OCI-LY7 (cell line): ENCODE results near the gene PIMREG. TPM values are rescaled to one million over a fixed set of nuclear protein-coding genes. Genes with fewer than 3 reads are reported as not detected.

ENCODE experiments used
- BruUV-seq: library from RNA; stranded (reverse); fragments of 400-500 nt; replicated peaks from 2 replicates; lab custom pipeline; 2021; lab: Mats Ljungman, UMichigan
- CTCF ChIA-PET: fragments of 300-600 bp; sonication (Branson Sonifier 250); formaldehyde crosslinking; loops from one replicate; lab custom pipeline; 2022; ENCODE audit warnings: antibody characterized with exemption; ENCODE audit not compliant: unreplicated experiment; lab: Charles Lee
- POLR2A ChIA-PET: fragments of 300-600 bp; sonication (Branson Sonifier 250); formaldehyde crosslinking; loops from one replicate; lab custom pipeline; 2022; ENCODE audit warnings: antibody characterized with exemption; lab: Charles Lee
- DNase-seq: peaks from one replicate; pipeline ENCODE4 v3.0.0-alpha.2; 2015; ENCODE audit warnings: low spot score
- H2AFZ ChIP-seq: fragments of 200-600 bp; sonication (generic), shearing (Covaris generic); 2 replicates; pipeline ENCODE4 v1.6.1; 2014; ENCODE audit warnings: mild to moderate bottlenecking, antibody characterized with exemption, low read length, moderate library complexity
- H3K27ac ChIP-seq: fragments of 200-600 bp; sonication (generic); 2 replicates; pipeline ENCODE4 v1.5.1; 2014; ENCODE audit warnings: mixed run types, low read depth, mild to moderate bottlenecking, moderate library complexity, low read length, inconsistent platforms; ENCODE audit not compliant: poor library complexity, severe bottlenecking
- H3K36me3 ChIP-seq: fragments of 200-600 bp; sonication (generic); 2 replicates; pipeline ENCODE4 v1.6.1; 2014; ENCODE audit warnings: mild to moderate bottlenecking, antibody characterized with exemption, low read length, moderate library complexity, mixed read lengths; ENCODE audit not compliant: insufficient read depth
- H3K4me1 ChIP-seq: fragments of 200-600 bp; sonication (generic); 2 replicates; pipeline ENCODE4 v1.5.1; 2014; ENCODE audit warnings: mild to moderate bottlenecking, low read length; ENCODE audit not compliant: insufficient read depth, poor library complexity, severe bottlenecking
- H3K4me2 ChIP-seq: fragments of 200-600 bp; sonication (generic); 2 replicates; pipeline ENCODE4 v1.6.1; 2014; ENCODE audit warnings: mild to moderate bottlenecking, low read length
- H3K4me3 ChIP-seq: fragments of 200-600 bp; sonication (generic); 2 replicates; pipeline ENCODE4 v1.5.1; 2014; ENCODE audit warnings: mild to moderate bottlenecking, low read depth, low read length; ENCODE audit not compliant: poor library complexity, severe bottlenecking
- H3K79me2 ChIP-seq: fragments of 200-600 bp; sonication (generic); 2 replicates; pipeline ENCODE4 v1.6.1; 2016; ENCODE audit warnings: low read depth, mild to moderate bottlenecking, low read length, moderate library complexity, mixed read lengths; ENCODE audit not compliant: insufficient read depth
- H3K9me2 ChIP-seq: fragments of 200-600 bp; sonication (generic); 2 replicates; pipeline ENCODE4 v1.6.1; 2016; ENCODE audit warnings: mild to moderate bottlenecking, low read length, mixed read lengths; ENCODE audit not compliant: insufficient read depth
- H3K9me3 ChIP-seq: fragments of 200-600 bp; sonication (generic); 2 replicates; pipeline ENCODE4 v1.6.1; 2014; ENCODE audit warnings: mild to moderate bottlenecking, mixed run types, low read length, mixed read lengths
- H4K20me1 ChIP-seq: fragments of 200-600 bp; sonication (generic); 2 replicates; pipeline ENCODE4 v1.6.1; 2014; ENCODE audit warnings: mild to moderate bottlenecking, antibody characterized with exemption, low read length, moderate library complexity, mixed read lengths; ENCODE audit not compliant: insufficient read depth
- CTCF ChIP-seq: fragments of 200-600 bp; sonication (generic); conservative IDR thresholded peaks from 2 replicates; pipeline ENCODE4 v1.5.1; 2014; ENCODE audit warnings: mild to moderate bottlenecking, antibody characterized with exemption, low read length, moderate library complexity, mixed read lengths
- EZH2phosphoT487 ChIP-seq: fragments of 200-600 bp; sonication (generic); IDR thresholded peaks from 2 replicates; pipeline ENCODE4 v1.6.1; 2018; ENCODE audit warnings: low read depth, borderline replicate concordance, mild to moderate bottlenecking, mixed run types, antibody characterized with exemption, low read length, moderate library complexity, mixed read lengths
- intact Hi-C: fragments of 100-400 bp; cut with micrococcal nuclease; formaldehyde crosslinking; loops from one replicate; pipeline ENCODE4 v1.10.0; 2022; ENCODE audit not compliant: unreplicated experiment
- total RNA-seq, 2 experiments: library from RNA; depleted of rRNA in 1 of 2; stranded (reverse); fragments of >200 nt in 1 of 2; shearing (Covaris generic) in 1 of 2; gene quantifications; 2 replicates each; pipeline ENCODE4 v1.2.3, GENCODE V29; 2014 to 2022

The PIMREG gene
- total RNA-seq, 2 experiments from 2014 or later: 22.7 to 39.4 TPM

- TF ChIP-seq CTCF (no peak), EZH2phosphoT487 (no peak)
- H4K20me1 ChIP-seq: no peaks in the 10 kb centered on the region
- H3K27ac ChIP-seq: no peak overlapping the region
- H3K4me1 ChIP-seq: peaks cover 15% of the 10 kb centered on the region
- no TSS peak for BruUV-seq
- ChIA-PET CTCF (no interaction called here), POLR2A (no interaction called here)
- H3K4me2 ChIP-seq: no peak overlapping the region
- no peaks in the 10 kb centered on the region for H3K9me2 ChIP-seq
- intact Hi-C loops: no loop called here
- H3K36me3 ChIP-seq: no peaks in the 10 kb centered on the region
- H3K4me3 ChIP-seq: no peak overlapping the region
- no peaks in the 10 kb centered on the region for H3K79me2 ChIP-seq
- DNase-seq: no peak
- no peak overlapping the region for H2AFZ ChIP-seq
- no peaks in the 10 kb centered on the region for H3K9me3 ChIP-seq
Measured at GRCh38 chr17:6456914-6457687, 12.8 kb downstream of the PIMREG start.

- no peak overlapping the region for H3K4me2 ChIP-seq
- no peaks in the 10 kb centered on the region for H3K9me3 ChIP-seq
- CTCF ChIA-PET: no interaction called here
- H3K9me2 ChIP-seq: no peaks in the 10 kb centered on the region
- no peak overlapping the region for H3K4me3 ChIP-seq
- BruUV-seq: no TSS peak
- H3K27ac ChIP-seq: no peak overlapping the region
- no peaks in the 10 kb centered on the region for H3K79me2 ChIP-seq
- intact Hi-C loops: no loop called here
- no peaks in the 10 kb centered on the region for H3K36me3 ChIP-seq
- H3K4me1 ChIP-seq: peaks cover 15% of the 10 kb centered on the region
- POLR2A ChIA-PET: no interaction called here
- no peak overlapping the region for H2AFZ ChIP-seq
- DNase-seq: no peak
- no peaks in the 10 kb centered on the region for H4K20me1 ChIP-seq
- TF ChIP-seq EZH2phosphoT487: no peak
- no peak for TF ChIP-seq CTCF
Measured at GRCh38 chr17:6457688-6458459, 13.6 kb downstream of the PIMREG start.

GRCh38 chr17:6458460-6458950 is 14.2 kb downstream of the PIMREG start:
- intact Hi-C loops: no loop called here
- H3K9me2 ChIP-seq: no peaks in the 10 kb centered on the region
- no peak overlapping the region for H3K27ac ChIP-seq
- no peaks in the 10 kb centered on the region for H3K9me3 ChIP-seq
- no peak overlapping the region for H3K4me2 ChIP-seq
- no peaks in the 10 kb centered on the region for H3K36me3 ChIP-seq
- H2AFZ ChIP-seq: no peak overlapping the region
- peaks cover 15% of the 10 kb centered on the region for H3K4me1 ChIP-seq
- POLR2A ChIA-PET: no interaction called here
- CTCF ChIA-PET: no interaction called here
- no peaks in the 10 kb centered on the region for H3K79me2 ChIP-seq
- H4K20me1 ChIP-seq: no peaks in the 10 kb centered on the region
- no peak for DNase-seq
- no TSS peak for BruUV-seq
- H3K4me3 ChIP-seq: no peak overlapping the region
- no peak for TF ChIP-seq CTCF
- TF ChIP-seq EZH2phosphoT487: no peak
